Vagina (tissue), 2 donors: ENCODE results near the gene ADGRA3. TPM values are rescaled to one million over a fixed set of nuclear protein-coding genes. Genes with fewer than 3 reads are reported as not detected.

Source experiments
- DNase-seq, 2 donors: peaks; one replicate each; pipeline ENCODE4 v3.0.0-alpha.2; 2017; ENCODE audit errors: extremely low spot score in 2 of 2
- H3K27ac ChIP-seq: fragments of 200-600 bp; sonication (generic); one replicate; pipeline ENCODE4 v1.5.1; 2019
- H3K27me3 ChIP-seq: fragments of 200-600 bp; sonication (generic); one replicate; pipeline ENCODE4 v1.5.1; 2019
- H3K36me3 ChIP-seq, 2 donors: fragments of 200-600 bp; sonication (generic); one replicate each; pipeline ENCODE4 v1.5.1; 2017 to 2019
- H3K4me1 ChIP-seq: fragments of 200-600 bp; sonication (generic); one replicate; pipeline ENCODE4 v1.5.1; 2019
- H3K4me3 ChIP-seq, 2 donors: fragments of 200-600 bp; sonication (generic); 1 replicate in 1 of 2; 2 replicates in 1 of 2; pipeline ENCODE4 v1.5.1; 2016 to 2019
- H3K9me3 ChIP-seq: fragments of 200-600 bp; sonication (generic); one replicate; pipeline ENCODE4 v1.5.1; 2019
- CTCF ChIP-seq, 3 experiments: fragments of 450-650 bp in 2 of 3; fragments of 200-600 bp in 1 of 3; sonication (generic) in 1 of 3; IDR thresholded peaks; one replicate each; pipeline ENCODE4 v1.5.1; 2017 to 2019; ENCODE audit warnings: antibody characterized with exemption in 3 of 3, mild to moderate bottlenecking in 2 of 3, moderate library complexity in 2 of 3
- POLR2A ChIP-seq, 2 donors: fragments of 450-650 bp; IDR thresholded peaks; one replicate each; pipeline ENCODE4 v1.6.1; 2017; ENCODE audit warnings: antibody characterized with exemption in 2 of 2, mild to moderate bottlenecking in 2 of 2, moderate library complexity in 2 of 2
- POLR2AphosphoS5 ChIP-seq, 2 donors: sonication (generic); formaldehyde crosslinking; IDR thresholded peaks; one replicate each; pipeline ENCODE4 v1.9.0; 2017; ENCODE audit warnings: antibody characterized with exemption in 2 of 2, mild to moderate bottlenecking in 2 of 2, low read depth in 1 of 2; ENCODE audit not compliant: insufficient read depth in 1 of 2
- intact Hi-C: fragments of 100-400 bp; cut with DNase I; formaldehyde crosslinking; loops from one replicate; pipeline ENCODE4 v1.15.1; 2023
- total RNA-seq: library from RNA; depleted of rRNA; stranded (reverse); fragments of >200 nt; gene quantifications from one replicate; pipeline ENCODE4 v1.2.3, GENCODE V29; 2016

ADGRA3 gene
- total RNA-seq, 1 donor from 2014 or later: 23.3 TPM

GRCh38 chr4:22514001-22514400, 1.9 kb downstream of the ADGRA3 start:
- intact Hi-C loops: no loop called here
- no peaks in the 10 kb centered on the region for H3K27me3 ChIP-seq
- H3K27ac ChIP-seq: no peak overlapping the region
- no peak for TF ChIP-seq CTCF (IDR thresholded peaks at IDR 0.05)
- no peak for TF ChIP-seq POLR2A (IDR thresholded peaks at IDR 0.05)
- TF ChIP-seq POLR2AphosphoS5 (IDR thresholded peaks at IDR 0.05; ENCODE audit: insufficient read depth in 1 of 2, low read depth in 1 of 2): no peak
- H3K4me1 ChIP-seq: peaks cover 28% of the 10 kb centered on the region
- H3K9me3 ChIP-seq: no peaks in the 10 kb centered on the region
- DNase-seq: no peak
- H3K4me3 ChIP-seq: no peak overlapping the region
- H3K36me3 ChIP-seq: no peaks in the 10 kb centered on the region

DNA sequence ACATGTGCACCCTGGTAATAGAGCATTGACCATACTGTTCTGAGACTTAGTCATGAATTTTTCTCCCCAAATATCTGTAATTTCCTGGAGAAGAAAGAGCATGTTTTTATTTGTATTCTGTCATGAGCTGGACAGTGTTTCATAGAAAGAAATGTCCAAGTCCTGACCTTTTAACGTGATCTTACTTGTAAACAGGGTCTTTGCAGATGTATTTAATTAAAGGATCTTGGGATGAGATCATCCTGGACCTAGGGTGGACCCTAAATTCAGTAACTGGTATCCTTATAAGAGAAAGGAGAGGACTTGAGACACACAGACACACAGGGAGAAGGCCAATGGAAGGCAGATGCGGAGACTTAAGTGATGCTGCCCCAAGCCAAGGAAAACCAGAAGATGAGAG, 3.6 kb downstream of the ADGRA3 start:
- no peak overlapping the region for H3K4me3 ChIP-seq
- H3K27ac ChIP-seq: no peak overlapping the region
- no peak for DNase-seq
- H3K36me3 ChIP-seq: no peaks in the 10 kb centered on the region
- H3K9me3 ChIP-seq: no peaks in the 10 kb centered on the region
- TF ChIP-seq CTCF (IDR thresholded peaks at IDR 0.05) (no peak), POLR2AphosphoS5 (IDR thresholded peaks at IDR 0.05; ENCODE audit: insufficient read depth in 1 of 2, low read depth in 1 of 2) (no peak)
- H3K4me1 ChIP-seq: peaks cover 32% of the 10 kb centered on the region
- intact Hi-C loops: no loop called here
- H3K27me3 ChIP-seq: no peaks in the 10 kb centered on the region

- Histone ChIP-seq H3K4me1 (peaks cover 32% of the 10 kb centered on the region), H3K27ac (no peak overlapping the region), H3K4me3 (no peak overlapping the region), H3K36me3 (no peaks in the 10 kb centered on the region), H3K27me3 (no peaks in the 10 kb centered on the region), H3K9me3 (no peaks in the 10 kb centered on the region)
- DNase-seq: no peak
- TF ChIP-seq CTCF (IDR thresholded peaks at IDR 0.05) (no peak), POLR2A (IDR thresholded peaks at IDR 0.05) (no peak), POLR2AphosphoS5 (IDR thresholded peaks at IDR 0.05; ENCODE audit: insufficient read depth in 1 of 2, low read depth in 1 of 2) (no peak)
- intact Hi-C loops: no loop called here
These were observed 5.1 kb downstream of the ADGRA3 start for GRCh38 chr4:22510750-22511149.

GRCh38 chr4:22508376-22508775, 7.5 kb downstream of the ADGRA3 start:
- intact Hi-C loops: no loop called here
- no peak for DNase-seq
- no peaks in the 10 kb centered on the region for H3K36me3 ChIP-seq
- no peak overlapping the region for H3K4me3 ChIP-seq
- TF ChIP-seq POLR2AphosphoS5 (IDR thresholded peaks at IDR 0.05; ENCODE audit: insufficient read depth in 1 of 2, low read depth in 1 of 2): no peak
- no peak for TF ChIP-seq POLR2A (IDR thresholded peaks at IDR 0.05)
- no peak for TF ChIP-seq CTCF (IDR thresholded peaks at IDR 0.05)
- H3K9me3 ChIP-seq: no peaks in the 10 kb centered on the region
- H3K27ac ChIP-seq: no peak overlapping the region
- H3K4me1 ChIP-seq: peaks cover 21% of the 10 kb centered on the region
- H3K27me3 ChIP-seq: no peaks in the 10 kb centered on the region

GRCh38 chr4:22504922-22505321, 10.9 kb downstream of the ADGRA3 start:
- Histone ChIP-seq H3K36me3 (no peaks in the 10 kb centered on the region), H3K27ac (no peak overlapping the region), H3K27me3 (no peaks in the 10 kb centered on the region), H3K4me1 (peaks cover 21% of the 10 kb centered on the region), H3K9me3 (no peaks in the 10 kb centered on the region), H3K4me3 (no peak overlapping the region)
- TF ChIP-seq POLR2A (IDR thresholded peaks at IDR 0.05): no peak
- no peak for TF ChIP-seq POLR2AphosphoS5 (IDR thresholded peaks at IDR 0.05; ENCODE audit: insufficient read depth in 1 of 2, low read depth in 1 of 2)
- TF ChIP-seq CTCF (IDR thresholded peaks at IDR 0.05): no peak
- intact Hi-C loops: loop anchor here (5.0 kb wide), 1 partner anchor 1287 kb away; no protein-coding TSS in a partner anchor
- DNase-seq: no peak
